Heart left ventricle (tissue), 13 donors: ENCODE results near the gene SMARCB1.

Experiments
- POLR2A ChIP-seq, 2 donors: fragments of 450-650 bp; IDR thresholded peaks; one replicate each; pipeline ENCODE4 v1.6.1; 2017; ENCODE audit warnings: antibody characterized with exemption in 2 of 2, mild to moderate bottlenecking in 2 of 2, moderate library complexity in 2 of 2
- TF ChIP-seq, protein P1 (sequence below), 12 donors: fragments of 200-600 bp; sonication (generic) in 4 of 12; IDR thresholded peaks; one replicate each; pipeline versions ENCODE4 v1.5.0 to v1.8.0; 2018 to 2022; ENCODE audit warnings: antibody characterized with exemption in 12 of 12, mild to moderate bottlenecking in 5 of 12
- donor health status: ischemic (EF 13 %, LVEDD 7.1; RV severe dilation, severe dysfunction).
- donor health status: DM: no; HTN: yes; CAD: no.
- donor health status: DM: no; HTN: no; CAD: no.
- donor health status: ischemic (EF 25% LVEDD 6.9; RV normal size, moderate dysfunction).
- donor health status: ischemic (EF 25% LVEDD 5.7; RV mildly dilated, moderate dysfunction).
- donor health status: ischemic (EF 35%, LVEDD 5.7; RV mildly dilated, moderate dysfunction).
- donor health status: nonischemic (EF 11% LVEDD 7.7; RV severe dilation, severe dysfunction).
- donor health status: DM: yes; HTN: yes; CAD: no.
- donor health status: PGD.
- donor health status: ischemic (EF 29% LVEDD 5.4; RV normal size, mild dysfunction).
- donor health status: nonischemic (EF 23%, LVEDD 6.1; RV moderate dilation, normal function).

- TF ChIP-seq, protein P1, sequence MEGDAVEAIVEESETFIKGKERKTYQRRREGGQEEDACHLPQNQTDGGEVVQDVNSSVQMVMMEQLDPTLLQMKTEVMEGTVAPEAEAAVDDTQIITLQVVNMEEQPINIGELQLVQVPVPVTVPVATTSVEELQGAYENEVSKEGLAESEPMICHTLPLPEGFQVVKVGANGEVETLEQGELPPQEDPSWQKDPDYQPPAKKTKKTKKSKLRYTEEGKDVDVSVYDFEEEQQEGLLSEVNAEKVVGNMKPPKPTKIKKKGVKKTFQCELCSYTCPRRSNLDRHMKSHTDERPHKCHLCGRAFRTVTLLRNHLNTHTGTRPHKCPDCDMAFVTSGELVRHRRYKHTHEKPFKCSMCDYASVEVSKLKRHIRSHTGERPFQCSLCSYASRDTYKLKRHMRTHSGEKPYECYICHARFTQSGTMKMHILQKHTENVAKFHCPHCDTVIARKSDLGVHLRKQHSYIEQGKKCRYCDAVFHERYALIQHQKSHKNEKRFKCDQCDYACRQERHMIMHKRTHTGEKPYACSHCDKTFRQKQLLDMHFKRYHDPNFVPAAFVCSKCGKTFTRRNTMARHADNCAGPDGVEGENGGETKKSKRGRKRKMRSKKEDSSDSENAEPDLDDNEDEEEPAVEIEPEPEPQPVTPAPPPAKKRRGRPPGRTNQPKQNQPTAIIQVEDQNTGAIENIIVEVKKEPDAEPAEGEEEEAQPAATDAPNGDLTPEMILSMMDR (IDR thresholded peaks at IDR 0.05) = no peak
- TF ChIP-seq POLR2A (IDR thresholded peaks at IDR 0.05) = no peak
Observed at GRCh38 chr22:23806837-23807236, 20.1 kb downstream of the SMARCB1 start.
